ENCODE results near the gene SPTBN5. TPM values are rescaled to one million over a fixed set of nuclear protein-coding genes. Genes with fewer than 3 reads are reported as not detected.

The SPTBN5 gene
- total RNA-seq, 2 donors from 2014 or later = 1.9 to 2.2 TPM

GRCh38 chr15:41820791-41821423, 72.9 kb downstream of the SPTBN5 start:
- no peaks in the 10 kb centered on the region for H3K9me3 ChIP-seq (ENCODE audit: control insufficient read depth, low read length, poor library complexity, severe bottlenecking)
- H3K27me3 Mint-ChIP-seq = no peaks in the 10 kb centered on the region
- ATAC-seq = no peak
- peaks cover 3% of the 10 kb centered on the region for H3K4me1 Mint-ChIP-seq
- H3K36me3 Mint-ChIP-seq (ENCODE audit: low read depth) = peaks cover 4% of the 10 kb centered on the region
- DNase-seq = no peak
- H3K27ac Mint-ChIP-seq = no peak overlapping the region
- no peak overlapping the region for H3K4me3 Mint-ChIP-seq

GRCh38 chr15:41819455-41820050, 74.3 kb downstream of the SPTBN5 start:
- no peak overlapping the region for H3K4me3 Mint-ChIP-seq
- no peaks in the 10 kb centered on the region for H3K27me3 Mint-ChIP-seq
- no peak for DNase-seq
- peaks cover 3% of the 10 kb centered on the region for H3K4me1 Mint-ChIP-seq
- ATAC-seq = no peak
- peak overlapping the region; percentile 29 for H3K27ac Mint-ChIP-seq
- no peaks in the 10 kb centered on the region for H3K9me3 ChIP-seq (ENCODE audit: control insufficient read depth, low read length, poor library complexity, severe bottlenecking)
- H3K36me3 Mint-ChIP-seq (ENCODE audit: low read depth) = peaks cover 4% of the 10 kb centered on the region

- H3K9me3 ChIP-seq (ENCODE audit: control insufficient read depth, low read length, poor library complexity, severe bottlenecking) = no peaks in the 10 kb centered on the region
- DNase-seq (no peak), ATAC-seq (no peak)
- no peaks in the 10 kb centered on the region for H3K27me3 Mint-ChIP-seq
- no peak overlapping the region for H3K4me3 Mint-ChIP-seq
- H3K27ac Mint-ChIP-seq = no peak overlapping the region
- H3K4me1 Mint-ChIP-seq = peaks cover 5% of the 10 kb centered on the region
- H3K36me3 Mint-ChIP-seq (ENCODE audit: low read depth) = peaks cover 4% of the 10 kb centered on the region
Measured at GRCh38 chr15:41817781-41818180, 76.1 kb downstream of the SPTBN5 start.

- ATAC-seq (no peak), DNase-seq (no peak)
- H3K4me3 Mint-ChIP-seq = no peak overlapping the region
- H3K9me3 ChIP-seq (ENCODE audit: control insufficient read depth, low read length, poor library complexity, severe bottlenecking) = no peaks in the 10 kb centered on the region
- H3K27me3 Mint-ChIP-seq = no peaks in the 10 kb centered on the region
- peaks cover 5% of the 10 kb centered on the region for H3K4me1 Mint-ChIP-seq
- H3K36me3 Mint-ChIP-seq (ENCODE audit: low read depth) = peaks cover 4% of the 10 kb centered on the region
- H3K27ac Mint-ChIP-seq = no peak overlapping the region
Measured at GRCh38 chr15:41817327-41817726, 76.5 kb downstream of the SPTBN5 start.

- Mint-ChIP-seq H3K4me1 (peaks cover 7% of the 10 kb centered on the region), H3K4me3 (no peak overlapping the region), H3K27ac (no peak overlapping the region), H3K27me3 (no peaks in the 10 kb centered on the region), H3K36me3 (ENCODE audit: low read depth) (peaks cover 4% of the 10 kb centered on the region)
- no peak for ATAC-seq
- no peak for DNase-seq
- no peaks in the 10 kb centered on the region for H3K9me3 ChIP-seq (ENCODE audit: control insufficient read depth, low read length, poor library complexity, severe bottlenecking)
Measured at GRCh38 chr15:41816788-41817187, 77.1 kb downstream of the SPTBN5 start.

GRCh38 chr15:41814534-41814933, 79.3 kb downstream of the SPTBN5 start:
- H3K27ac Mint-ChIP-seq = no peak overlapping the region
- H3K27me3 Mint-ChIP-seq = no peaks in the 10 kb centered on the region
- peaks cover 16% of the 10 kb centered on the region for H3K4me1 Mint-ChIP-seq
- ATAC-seq = no peak
- DNase-seq = no peak
- H3K4me3 Mint-ChIP-seq = no peak overlapping the region
- peaks cover under 1% of the 10 kb centered on the region for H3K36me3 Mint-ChIP-seq (ENCODE audit: low read depth)
- no peaks in the 10 kb centered on the region for H3K9me3 ChIP-seq (ENCODE audit: control insufficient read depth, low read length, poor library complexity, severe bottlenecking)

GRCh38 chr15:41813426-41813825, 80.4 kb downstream of the SPTBN5 start:
- Mint-ChIP-seq H3K27me3 (no peaks in the 10 kb centered on the region), H3K4me3 (no peak overlapping the region), H3K27ac (no peak overlapping the region), H3K36me3 (ENCODE audit: low read depth) (no peaks in the 10 kb centered on the region), H3K4me1 (peaks cover 19% of the 10 kb centered on the region)
- H3K9me3 ChIP-seq (ENCODE audit: control insufficient read depth, low read length, poor library complexity, severe bottlenecking) = no peaks in the 10 kb centered on the region
- DNase-seq (no peak), ATAC-seq (no peak)

- H3K27ac Mint-ChIP-seq = peak overlapping the region; percentile 74
Measured at GRCh38 chr15:41812820-41813375, 81.0 kb downstream of the SPTBN5 start.

GRCh38 chr15:41811432-41812195, 82.2 kb downstream of the SPTBN5 start:
- DNase-seq (peak; percentile 56 to 65 (median 58)), ATAC-seq (peak; percentile 97)
- H3K4me3 Mint-ChIP-seq = peak overlapping the region; percentile 19
- H3K36me3 Mint-ChIP-seq (ENCODE audit: low read depth) = no peaks in the 10 kb centered on the region
- H3K9me3 ChIP-seq (ENCODE audit: control insufficient read depth, low read length, poor library complexity, severe bottlenecking) = no peaks in the 10 kb centered on the region
- no peaks in the 10 kb centered on the region for H3K27me3 Mint-ChIP-seq
- no peak overlapping the region for H3K27ac Mint-ChIP-seq
- peaks cover 19% of the 10 kb centered on the region for H3K4me1 Mint-ChIP-seq

More at GRCh38 chr15:41812820-41813375, 81.0 kb downstream of the SPTBN5 start:
- no peaks in the 10 kb centered on the region for H3K9me3 ChIP-seq (ENCODE audit: control insufficient read depth, low read length, poor library complexity, severe bottlenecking)
- Mint-ChIP-seq H3K27me3 (no peaks in the 10 kb centered on the region), H3K36me3 (ENCODE audit: low read depth) (no peaks in the 10 kb centered on the region), H3K4me1 (peaks cover 19% of the 10 kb centered on the region), H3K4me3 (no peak overlapping the region)
- DNase-seq = no peak
- ATAC-seq = no peak

- DNase-seq = no peak
- no peaks in the 10 kb centered on the region for H3K27me3 Mint-ChIP-seq
- no peaks in the 10 kb centered on the region for H3K9me3 ChIP-seq (ENCODE audit: control insufficient read depth, low read length, poor library complexity, severe bottlenecking)
- H3K27ac Mint-ChIP-seq = no peak overlapping the region
- H3K4me3 Mint-ChIP-seq = peak overlapping the region; percentile 43
- H3K36me3 Mint-ChIP-seq (ENCODE audit: low read depth) = no peaks in the 10 kb centered on the region
- ATAC-seq = no peak
- H3K4me1 Mint-ChIP-seq = peaks cover 19% of the 10 kb centered on the region
Measured at GRCh38 chr15:41810651-41811431, 83.0 kb downstream of the SPTBN5 start.

GRCh38 chr15:41809526-41810220, 84.2 kb downstream of the SPTBN5 start:
- Mint-ChIP-seq H3K4me3 (peak overlapping the region; percentile 43), H3K27ac (no peak overlapping the region), H3K27me3 (no peaks in the 10 kb centered on the region), H3K36me3 (ENCODE audit: low read depth) (no peaks in the 10 kb centered on the region), H3K4me1 (peaks cover 19% of the 10 kb centered on the region)
- no peaks in the 10 kb centered on the region for H3K9me3 ChIP-seq (ENCODE audit: control insufficient read depth, low read length, poor library complexity, severe bottlenecking)
- no peak for DNase-seq
- ATAC-seq = no peak

- DNase-seq (no peak), ATAC-seq (no peak)
- H3K27me3 Mint-ChIP-seq = no peaks in the 10 kb centered on the region
- H3K4me3 Mint-ChIP-seq = no peak overlapping the region
- no peaks in the 10 kb centered on the region for H3K9me3 ChIP-seq (ENCODE audit: control insufficient read depth, low read length, poor library complexity, severe bottlenecking)
- H3K4me1 Mint-ChIP-seq = peaks cover 22% of the 10 kb centered on the region
- no peaks in the 10 kb centered on the region for H3K36me3 Mint-ChIP-seq (ENCODE audit: low read depth)
- H3K27ac Mint-ChIP-seq = no peak overlapping the region
Measured at GRCh38 chr15:41809121-41809520, 84.7 kb downstream of the SPTBN5 start.
